Tibial artery (tissue), 4 donors: ENCODE results near the gene SPINK4.

Source experiments
- DNase-seq, 2 donors: peaks; one replicate each; pipeline ENCODE4 v3.0.0-alpha.2; 2019
- H3K27ac ChIP-seq, 2 donors: fragments of 200-600 bp; sonication (generic) in 1 of 2; 1 replicate in 1 of 2; 2 replicates in 1 of 2; pipeline ENCODE4 v1.5.1; 2018 to 2019; ENCODE audit warnings: mild to moderate bottlenecking in 1 of 2
- H3K27me3 ChIP-seq, 2 donors: fragments of 200-600 bp; sonication (generic) in 1 of 2; one replicate each; pipeline versions ENCODE4 v1.5.1 to v1.6.0; 2016 to 2019
- H3K36me3 ChIP-seq, 3 donors: fragments of 200-600 bp; sonication (generic) in 2 of 3; one replicate each; pipeline ENCODE4 v1.5.1; 2016 to 2019; ENCODE audit warnings: mild to moderate bottlenecking in 2 of 3
- H3K4me1 ChIP-seq, 4 donors: fragments of 200-600 bp; sonication (generic) in 2 of 4; 1 replicate in 3 of 4; 2 replicates in 1 of 4; pipeline ENCODE4 v1.5.1; 2016 to 2019
- H3K4me3 ChIP-seq, 2 donors: fragments of 200-600 bp; sonication (generic) in 1 of 2; 1 replicate in 1 of 2; 2 replicates in 1 of 2; pipeline ENCODE4 v1.5.1; 2018 to 2019; ENCODE audit warnings: mild to moderate bottlenecking in 2 of 2
- H3K9me3 ChIP-seq, 3 donors: fragments of 200-600 bp; sonication (generic) in 1 of 3; one replicate each; pipeline ENCODE4 v1.5.1; 2016 to 2019
- intact Hi-C: fragments of 100-400 bp; cut with DNase I; formaldehyde crosslinking; loops from one replicate; pipeline ENCODE4 v1.15.0; 2023; ENCODE audit warnings: low total_unique reads
- TF ChIP-seq, protein P1 (sequence below), 2 experiments: fragments of 200-600 bp in 1 of 2; fragments of 450-650 bp in 1 of 2; IDR thresholded peaks; one replicate each; pipeline ENCODE4 v1.5.1; 2017 to 2019; ENCODE audit warnings: antibody characterized with exemption in 2 of 2, mild to moderate bottlenecking in 1 of 2, moderate library complexity in 1 of 2

Gene SPINK4

DNA sequence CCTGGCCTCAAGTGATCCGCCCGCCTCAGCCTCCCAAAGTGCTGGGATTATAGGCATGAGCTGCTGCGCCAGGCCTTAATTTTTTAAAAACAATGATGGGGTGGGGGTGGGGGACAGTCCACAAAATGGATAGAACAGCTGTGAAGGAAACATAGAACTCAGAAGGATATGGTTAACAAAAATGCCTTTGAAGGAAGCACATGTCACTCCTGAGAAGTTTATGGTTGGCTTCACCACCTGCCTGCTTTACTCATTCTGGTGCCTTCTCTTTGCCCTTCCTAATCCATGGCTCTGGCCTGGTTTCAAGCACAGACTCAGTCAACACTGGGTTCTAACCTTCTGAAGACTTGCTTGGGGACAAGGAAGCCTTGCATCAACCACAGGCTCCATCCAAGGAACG lies 14.2 kb downstream of the SPINK4 start:
- H3K27me3 ChIP-seq, result no peaks in the 10 kb centered on the region
- no peak overlapping the region for H3K4me3 ChIP-seq
- no peaks in the 10 kb centered on the region for H3K4me1 ChIP-seq
- H3K9me3 ChIP-seq, result no peaks in the 10 kb centered on the region
- no peak overlapping the region for H3K27ac ChIP-seq
- intact Hi-C loops, result no loop called here
- TF ChIP-seq, protein P1, sequence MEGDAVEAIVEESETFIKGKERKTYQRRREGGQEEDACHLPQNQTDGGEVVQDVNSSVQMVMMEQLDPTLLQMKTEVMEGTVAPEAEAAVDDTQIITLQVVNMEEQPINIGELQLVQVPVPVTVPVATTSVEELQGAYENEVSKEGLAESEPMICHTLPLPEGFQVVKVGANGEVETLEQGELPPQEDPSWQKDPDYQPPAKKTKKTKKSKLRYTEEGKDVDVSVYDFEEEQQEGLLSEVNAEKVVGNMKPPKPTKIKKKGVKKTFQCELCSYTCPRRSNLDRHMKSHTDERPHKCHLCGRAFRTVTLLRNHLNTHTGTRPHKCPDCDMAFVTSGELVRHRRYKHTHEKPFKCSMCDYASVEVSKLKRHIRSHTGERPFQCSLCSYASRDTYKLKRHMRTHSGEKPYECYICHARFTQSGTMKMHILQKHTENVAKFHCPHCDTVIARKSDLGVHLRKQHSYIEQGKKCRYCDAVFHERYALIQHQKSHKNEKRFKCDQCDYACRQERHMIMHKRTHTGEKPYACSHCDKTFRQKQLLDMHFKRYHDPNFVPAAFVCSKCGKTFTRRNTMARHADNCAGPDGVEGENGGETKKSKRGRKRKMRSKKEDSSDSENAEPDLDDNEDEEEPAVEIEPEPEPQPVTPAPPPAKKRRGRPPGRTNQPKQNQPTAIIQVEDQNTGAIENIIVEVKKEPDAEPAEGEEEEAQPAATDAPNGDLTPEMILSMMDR (IDR thresholded peaks at IDR 0.05), result no peak
- no peak for DNase-seq
- H3K36me3 ChIP-seq, result peaks cover 51 to 91% (median 67%) of the 10 kb centered on the region in 3 donors

DNA sequence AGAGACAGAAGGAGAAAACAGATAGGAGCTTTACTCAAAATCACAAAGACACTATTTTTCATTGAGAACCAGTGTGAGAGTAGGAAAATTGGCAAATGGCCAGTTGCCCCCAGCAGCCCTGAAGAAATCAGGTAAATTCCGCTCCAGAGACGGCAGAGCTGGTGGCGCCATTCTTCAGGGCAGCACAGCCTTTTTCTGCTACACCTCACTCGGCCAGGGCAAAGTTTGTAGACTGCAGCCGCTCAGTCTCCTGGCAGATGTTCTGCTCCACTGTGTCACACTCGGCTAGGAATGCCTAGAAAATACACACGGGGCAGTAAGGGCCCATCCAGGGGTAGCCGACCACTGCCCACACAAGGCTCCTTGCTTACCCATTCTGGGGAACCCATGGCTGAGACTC lies 15.0 kb downstream of the SPINK4 start:
- TF ChIP-seq, protein P1 (IDR thresholded peaks at IDR 0.05), result no peak
- H3K27ac ChIP-seq, result no peak overlapping the region
- DNase-seq, result no peak
- intact Hi-C loops, result no loop called here
- no peak overlapping the region for H3K4me3 ChIP-seq
- no peaks in the 10 kb centered on the region for H3K27me3 ChIP-seq
- no peaks in the 10 kb centered on the region for H3K4me1 ChIP-seq
- H3K9me3 ChIP-seq, result no peaks in the 10 kb centered on the region
- peaks cover 57 to 99% (median 75%) of the 10 kb centered on the region in 3 donors for H3K36me3 ChIP-seq

DNA sequence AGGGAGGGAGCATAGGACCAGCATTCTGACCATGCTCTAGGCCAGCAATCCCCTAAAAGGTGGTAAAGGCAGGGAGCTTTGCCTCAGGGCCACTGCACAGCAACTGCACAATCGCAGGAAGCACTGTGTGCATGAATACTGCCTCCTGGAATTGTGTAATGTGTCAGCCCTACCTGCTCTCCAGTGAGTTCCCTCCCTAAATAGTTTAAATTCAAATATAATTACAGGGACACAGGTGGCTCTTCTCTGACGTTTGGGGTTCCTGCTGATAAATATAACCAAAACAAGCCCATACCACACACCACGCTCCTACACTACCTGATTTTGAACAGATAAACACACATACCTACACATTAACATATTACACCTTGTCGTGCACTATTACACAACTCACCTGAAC lies 15.5 kb downstream of the SPINK4 start:
- no peak for DNase-seq
- H3K36me3 ChIP-seq, result peaks cover 59 to 99% (median 80%) of the 10 kb centered on the region in 3 donors
- H3K9me3 ChIP-seq, result no peaks in the 10 kb centered on the region

DNA sequence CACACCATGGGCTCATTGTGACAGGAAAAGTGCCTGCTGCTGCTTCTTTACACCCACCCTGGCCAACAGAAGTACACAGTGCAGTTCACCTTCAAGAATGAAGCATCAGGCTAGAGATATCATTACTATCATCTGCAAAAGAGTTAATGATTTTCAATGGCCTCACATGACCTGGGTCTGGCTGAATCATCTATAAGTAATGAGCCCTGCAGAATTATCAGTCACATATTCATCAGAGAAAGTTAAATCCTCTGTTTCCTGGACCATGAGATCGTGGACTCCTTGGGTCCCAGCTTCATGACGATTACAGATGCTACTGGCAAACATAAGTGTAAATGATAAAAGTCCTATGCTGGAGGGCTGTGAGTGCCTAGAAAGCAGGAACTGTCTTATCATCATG lies 16.3 kb downstream of the SPINK4 start:
- no peak overlapping the region for H3K27ac ChIP-seq
- H3K4me1 ChIP-seq, result no peaks in the 10 kb centered on the region
- H3K27me3 ChIP-seq, result no peaks in the 10 kb centered on the region
- TF ChIP-seq, protein P1 (IDR thresholded peaks at IDR 0.05), result no peak
- intact Hi-C loops, result no loop called here
- DNase-seq, result no peak
- H3K4me3 ChIP-seq, result no peak overlapping the region
- no peaks in the 10 kb centered on the region for H3K9me3 ChIP-seq
- peaks cover 67 to 99% (median 88%) of the 10 kb centered on the region in 3 donors for H3K36me3 ChIP-seq

More for the DNA sequence above, 15.5 kb downstream of the SPINK4 start:
- Histone ChIP-seq H3K4me1 (no peaks in the 10 kb centered on the region), H3K4me3 (no peak overlapping the region), H3K27ac (no peak overlapping the region), H3K27me3 (no peaks in the 10 kb centered on the region)
- TF ChIP-seq, protein P1 (IDR thresholded peaks at IDR 0.05), result no peak
- intact Hi-C loops, result no loop called here

DNA sequence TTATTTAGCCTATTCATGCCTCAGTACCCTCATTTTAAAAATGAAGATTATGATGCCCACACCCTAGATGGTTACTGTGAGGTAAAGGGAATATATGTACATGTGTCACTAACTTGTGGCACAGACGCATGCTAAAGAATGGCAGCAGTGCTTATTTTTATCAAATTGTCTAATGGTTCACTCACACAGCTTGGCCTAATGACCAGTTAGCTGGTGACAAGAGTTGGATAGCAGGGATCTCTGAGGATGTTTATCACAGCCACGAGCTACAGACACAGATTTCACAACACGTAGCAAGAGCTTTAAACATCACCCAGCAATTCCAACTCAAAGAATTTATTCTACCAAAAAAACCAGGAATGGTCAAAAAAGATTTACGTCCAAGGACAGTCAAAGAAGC lies 17.3 kb downstream of the SPINK4 start:
- Histone ChIP-seq H3K4me3 (no peak overlapping the region), H3K27ac (no peak overlapping the region), H3K9me3 (no peaks in the 10 kb centered on the region), H3K4me1 (peaks cover 0 to under 1% (median 0%) of the 10 kb centered on the region in 4 donors), H3K27me3 (no peaks in the 10 kb centered on the region), H3K36me3 (peaks cover 74 to 99% (median 95%) of the 10 kb centered on the region in 3 donors)
- intact Hi-C loops, result no loop called here
- TF ChIP-seq, protein P1 (IDR thresholded peaks at IDR 0.05), result no peak
- DNase-seq, result no peak

DNA sequence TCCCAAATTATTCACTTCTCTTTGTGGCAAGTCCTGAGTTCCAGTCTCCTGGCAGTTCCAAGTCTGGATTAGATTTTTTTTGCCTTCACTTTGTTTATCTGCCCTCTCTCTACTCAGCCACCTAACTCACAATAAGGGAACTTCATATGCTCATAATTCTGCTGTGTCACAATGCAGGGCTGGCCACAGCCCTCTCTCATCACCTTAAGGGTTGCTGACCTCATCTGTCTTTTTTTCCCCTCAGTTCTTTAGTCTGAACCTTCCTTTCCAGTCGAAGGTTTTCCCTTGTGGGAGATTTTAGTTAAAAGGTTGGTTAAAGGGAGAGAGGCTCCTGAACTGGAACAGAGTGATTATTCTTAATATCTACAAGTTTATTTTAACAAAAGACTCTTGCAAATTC lies 20.4 kb downstream of the SPINK4 start:
- no peak overlapping the region for H3K4me3 ChIP-seq
- no peak for DNase-seq
- no peaks in the 10 kb centered on the region for H3K27me3 ChIP-seq
- no peaks in the 10 kb centered on the region for H3K9me3 ChIP-seq
- no peak overlapping the region for H3K27ac ChIP-seq
- intact Hi-C loops, result no loop called here
- peaks cover 0 to 16% (median 14%) of the 10 kb centered on the region in 4 donors for H3K4me1 ChIP-seq
- peaks cover 54 to 72% (median 70%) of the 10 kb centered on the region in 3 donors for H3K36me3 ChIP-seq
- TF ChIP-seq, protein P1 (IDR thresholded peaks at IDR 0.05), result no peak
